GM21786 (cell line): ENCODE data around the gene TSKU.
"Not testable (repeated sequence)": the region's sequence is repeated elsewhere in the genome, so short reads cannot be mapped to it uniquely, and the experiment has no call there.

ENCODE experiments used
- ATAC-seq: cut with Tn5 transposase; IDR thresholded peaks from one replicate; pipeline ENCODE4 v1.9.1; 2021; ENCODE audit not compliant: unreplicated experiment

The TSKU gene, protein sequence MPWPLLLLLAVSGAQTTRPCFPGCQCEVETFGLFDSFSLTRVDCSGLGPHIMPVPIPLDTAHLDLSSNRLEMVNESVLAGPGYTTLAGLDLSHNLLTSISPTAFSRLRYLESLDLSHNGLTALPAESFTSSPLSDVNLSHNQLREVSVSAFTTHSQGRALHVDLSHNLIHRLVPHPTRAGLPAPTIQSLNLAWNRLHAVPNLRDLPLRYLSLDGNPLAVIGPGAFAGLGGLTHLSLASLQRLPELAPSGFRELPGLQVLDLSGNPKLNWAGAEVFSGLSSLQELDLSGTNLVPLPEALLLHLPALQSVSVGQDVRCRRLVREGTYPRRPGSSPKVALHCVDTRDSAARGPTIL

DNA sequence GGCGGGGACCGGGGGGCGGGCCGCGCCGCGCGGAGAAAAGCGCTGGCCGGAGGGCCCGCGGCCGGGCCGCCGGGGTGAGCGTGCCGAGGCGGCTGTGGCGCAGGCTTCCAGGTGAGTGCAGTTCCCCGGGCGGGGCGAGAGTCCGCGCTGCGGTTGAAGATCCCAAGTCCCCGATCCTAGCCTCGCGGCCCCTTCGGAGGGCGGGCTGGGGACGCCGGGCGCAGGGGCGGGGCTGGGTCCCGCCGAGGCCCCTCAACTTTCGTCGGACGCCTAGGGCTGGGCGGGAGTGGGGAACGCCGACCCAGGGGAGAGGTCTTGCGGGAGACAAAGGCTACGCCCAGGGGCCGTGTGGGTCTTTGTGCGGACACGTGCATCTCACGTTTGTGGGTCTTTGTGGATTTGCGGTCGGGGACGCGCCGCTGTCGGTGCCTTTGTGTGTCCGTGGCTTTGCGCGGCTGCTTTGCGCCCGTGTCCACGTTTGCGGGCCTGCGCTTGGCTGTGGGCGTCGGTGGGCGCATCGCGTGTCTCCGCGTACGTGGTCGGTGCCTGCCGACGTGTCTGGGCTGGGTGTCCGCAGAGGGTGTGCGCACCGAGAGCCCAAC, at the start of gene TSKU:
TSKU (plus strand) TSS at position 63 of the 602 bp plus-strand sequence. CDS start 12,261 bp downstream, outside the sequence.
- no peak for ATAC-seq

DNA sequence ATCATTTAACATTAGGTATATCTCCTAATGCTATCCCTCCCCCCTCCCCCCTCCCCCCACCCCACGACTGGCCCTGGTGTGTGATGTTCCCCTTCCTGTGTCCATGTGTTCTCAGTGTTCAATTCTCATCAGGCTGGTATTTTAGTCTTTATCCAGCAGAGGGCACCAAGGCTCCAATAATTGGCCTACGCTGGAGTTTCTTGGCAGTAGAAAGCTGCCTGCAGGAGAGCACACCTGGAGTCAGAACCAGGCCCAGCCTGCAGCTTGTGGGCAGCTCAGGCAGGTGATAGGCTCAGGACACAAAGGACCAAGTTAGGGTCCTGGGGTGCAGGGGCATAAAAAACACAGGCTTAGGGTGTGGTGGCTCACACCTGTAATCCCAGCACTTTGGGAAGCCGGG, 49.2 kb upstream of the TSKU start:
- not testable (repeated sequence) for ATAC-seq

DNA sequence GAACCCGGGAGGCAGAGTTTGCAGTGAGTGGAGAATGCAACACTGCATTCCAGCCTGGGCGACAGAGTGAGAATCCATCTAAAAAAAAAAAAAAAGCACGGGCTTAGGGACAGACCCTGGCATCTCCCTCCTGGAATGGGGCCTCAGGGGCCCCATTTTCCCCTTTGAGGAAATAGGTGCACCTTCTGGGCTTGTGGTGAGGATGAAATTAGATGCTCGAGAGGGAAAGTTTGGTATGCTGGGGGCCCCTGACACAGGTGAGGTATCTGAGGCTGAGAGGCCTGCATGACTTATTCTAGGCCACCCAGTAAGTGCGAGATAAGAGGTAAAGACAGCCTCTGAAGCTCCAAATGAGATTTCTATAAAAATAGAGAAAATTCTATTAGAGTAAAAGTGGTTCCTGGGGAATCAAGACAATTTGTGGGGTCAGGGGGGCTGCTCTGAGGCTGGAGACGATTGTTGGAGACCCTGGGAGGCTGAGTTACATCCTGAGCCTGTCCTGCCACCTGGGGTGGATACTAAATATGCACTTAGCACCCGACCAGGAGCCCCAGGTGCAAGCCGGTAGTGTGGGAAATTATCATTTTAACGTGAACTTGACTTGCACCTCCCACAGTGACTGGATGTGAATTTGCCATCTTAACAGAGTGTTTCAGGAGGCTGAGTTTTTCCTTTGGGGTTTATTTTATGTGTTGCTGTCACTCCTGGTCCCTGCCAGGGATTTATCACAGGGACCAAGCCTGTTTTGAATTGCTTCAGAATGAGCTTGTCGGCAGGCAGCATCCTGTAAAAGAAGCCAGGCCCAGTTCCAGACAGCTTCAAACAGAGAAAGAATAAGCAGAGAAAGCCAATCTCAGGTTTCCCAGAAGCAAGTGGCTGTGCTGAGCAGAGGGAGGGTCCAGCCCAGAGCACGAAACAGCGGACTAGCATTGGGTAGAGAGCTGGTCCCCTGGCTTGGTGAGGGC, 48.4 kb upstream of the TSKU start:
- no peak for ATAC-seq

DNA sequence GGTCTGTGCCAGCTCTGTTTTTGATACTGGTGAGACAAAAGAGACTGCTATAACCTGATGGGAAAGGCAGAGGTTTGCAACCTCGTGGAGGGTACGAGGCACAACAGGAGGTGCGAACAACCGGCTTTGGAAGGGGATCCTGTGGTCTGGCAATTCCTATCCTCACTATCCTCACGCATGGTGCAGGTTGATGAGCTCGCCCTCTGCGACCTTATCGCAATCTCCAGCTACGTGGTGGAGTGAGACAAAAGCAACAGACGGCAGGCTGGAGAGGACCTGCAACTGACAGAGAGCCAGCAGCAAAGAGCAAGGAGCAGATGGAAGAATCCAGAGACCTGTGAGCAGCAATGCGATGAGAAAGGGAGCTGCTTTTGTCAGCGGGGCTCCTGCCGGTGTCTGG, 47.3 kb upstream of the TSKU start:
- ATAC-seq, result no peak

DNA sequence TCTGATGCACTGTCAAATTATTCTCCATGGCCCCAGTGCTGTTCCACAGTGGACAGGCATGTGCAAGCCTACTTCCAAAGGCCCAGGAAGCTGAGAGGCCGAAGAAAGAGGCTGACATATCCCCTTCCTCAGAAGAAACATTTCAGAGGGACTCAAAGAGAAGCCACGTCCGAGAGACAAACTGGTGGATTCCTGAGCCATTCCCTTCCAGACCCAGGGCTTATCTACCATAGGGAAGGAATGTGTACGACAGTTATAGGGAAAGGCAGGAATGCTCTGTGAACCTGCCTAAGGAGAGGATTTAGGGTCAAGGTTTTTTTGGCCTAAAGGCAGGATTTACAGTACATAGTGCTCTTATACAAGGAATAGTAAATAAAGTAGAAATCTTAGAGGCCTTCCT, 46.9 kb upstream of the TSKU start:
- ATAC-seq, result no peak

DNA sequence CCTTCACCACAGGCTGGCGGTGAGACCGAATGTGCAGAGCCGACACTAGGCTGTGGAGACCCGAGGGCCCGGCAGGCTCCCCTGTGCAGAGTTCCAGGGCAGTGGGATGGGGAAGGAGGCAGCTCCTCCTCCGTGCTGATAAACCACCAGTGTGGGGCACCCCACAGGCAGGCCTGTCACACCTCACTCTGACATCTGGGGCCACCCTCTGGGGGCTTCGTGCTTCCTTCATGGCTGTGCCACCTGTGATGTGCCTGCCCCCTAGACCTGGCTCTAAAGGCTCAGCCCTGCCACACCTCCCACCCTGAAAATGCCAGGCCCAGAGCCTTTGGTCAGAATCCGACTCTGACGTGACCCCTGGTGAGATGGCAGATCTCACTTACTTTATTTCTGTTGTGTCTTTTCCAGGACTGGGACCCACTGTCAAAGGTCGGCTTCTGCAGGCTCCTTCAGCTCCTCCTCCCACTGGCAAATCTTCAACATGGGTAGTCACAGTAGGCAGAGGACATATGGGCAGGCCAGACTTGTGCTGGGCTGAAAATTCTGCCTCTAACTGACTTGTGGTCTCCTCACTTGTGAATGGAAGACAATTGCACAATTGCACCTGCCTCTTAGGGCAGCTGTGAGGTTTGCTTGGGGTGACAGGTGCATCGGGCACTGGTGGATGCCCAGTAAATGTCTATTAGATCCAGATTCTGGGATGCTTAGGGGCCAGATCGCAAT, 46.2 kb upstream of the TSKU start:
- ATAC-seq, result no peak

DNA sequence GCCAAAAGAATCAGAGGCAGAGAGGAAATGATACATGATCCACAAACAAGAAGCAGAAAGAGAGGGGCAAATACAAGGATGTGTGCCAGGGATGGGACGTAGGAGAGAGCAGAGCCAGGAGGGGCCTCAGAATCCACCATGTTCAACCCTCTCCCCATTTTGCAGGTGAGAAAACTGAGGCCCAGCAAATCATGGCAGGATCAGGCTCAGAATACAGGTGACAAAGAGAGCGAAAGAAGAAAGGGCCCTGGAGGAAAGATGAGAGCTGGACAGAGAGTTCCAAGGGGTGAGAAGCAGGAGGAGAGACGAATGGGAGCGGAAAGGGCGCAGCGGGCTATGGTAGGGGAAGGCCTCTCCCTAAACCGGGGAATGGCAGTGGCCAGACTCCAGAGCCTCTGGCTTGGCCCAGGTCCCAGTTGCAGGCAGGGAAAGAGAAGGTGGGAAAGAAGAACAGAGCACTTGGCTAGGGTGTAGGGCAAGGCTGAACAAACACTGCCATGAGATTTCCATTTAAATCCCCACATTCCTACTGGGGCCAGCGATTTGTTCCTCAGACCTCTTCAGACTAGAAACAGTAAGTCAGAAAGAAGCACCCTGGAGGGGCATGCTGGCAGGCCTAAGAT, 44.4 kb upstream of the TSKU start:
- ATAC-seq, result no peak

DNA sequence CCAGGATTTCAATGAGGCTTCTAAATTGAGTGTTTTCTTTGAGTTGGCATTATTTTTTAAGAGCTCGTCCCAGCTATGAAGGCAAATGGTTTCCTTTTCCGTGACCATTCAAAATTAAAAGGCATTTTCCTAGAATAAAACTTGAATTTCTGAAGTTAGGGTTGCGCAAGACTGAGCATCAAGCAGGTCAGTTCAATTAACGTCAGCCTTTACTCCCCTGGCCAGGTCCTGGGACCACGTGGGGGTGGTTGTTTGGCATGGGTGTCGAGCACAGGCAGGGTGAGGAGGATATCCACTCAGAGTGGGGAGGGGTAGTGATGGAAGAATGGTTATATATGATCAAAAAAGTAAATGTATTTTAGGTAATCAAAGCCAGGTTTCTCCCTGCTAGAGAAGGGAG, 43.4 kb upstream of the TSKU start:
- ATAC-seq, result no peak

DNA sequence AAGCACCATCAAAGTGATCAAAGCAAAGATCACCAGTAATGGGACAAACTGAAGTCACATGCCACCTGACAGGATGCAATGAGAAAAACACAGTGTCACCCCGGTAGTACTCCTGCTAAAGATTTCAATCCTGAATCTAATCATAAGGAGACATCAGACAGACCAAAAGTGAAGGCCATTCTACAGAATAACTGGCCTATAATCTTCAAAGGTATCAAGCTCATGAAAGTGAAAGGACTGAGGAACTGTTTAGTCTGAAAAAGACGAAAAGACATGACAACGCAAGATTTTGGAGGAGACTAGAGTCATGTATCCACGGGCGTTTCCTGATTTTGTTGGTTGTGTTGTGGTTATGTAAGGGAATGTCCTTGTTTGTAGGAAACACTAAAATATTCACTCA, 42.4 kb upstream of the TSKU start:
- no peak for ATAC-seq

DNA sequence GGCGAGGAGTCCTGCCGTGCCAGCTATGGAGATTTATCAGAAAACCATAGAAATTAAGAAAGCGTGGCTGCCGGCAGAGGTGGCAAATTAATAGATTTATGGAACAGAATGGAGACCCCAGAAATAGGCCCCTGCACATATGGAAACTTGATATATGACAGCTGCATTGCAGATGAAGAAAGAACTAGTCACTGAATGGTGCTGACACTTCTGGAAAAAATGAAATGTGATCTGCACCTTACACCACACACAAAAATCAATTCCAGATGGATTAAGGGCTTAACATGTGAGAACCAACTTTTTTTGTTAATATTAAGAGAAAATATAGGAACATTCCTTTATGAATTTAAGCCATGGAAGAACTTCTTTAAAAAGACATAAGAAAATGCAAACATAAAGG, 40.3 kb upstream of the TSKU start:
- ATAC-seq, result no peak

DNA sequence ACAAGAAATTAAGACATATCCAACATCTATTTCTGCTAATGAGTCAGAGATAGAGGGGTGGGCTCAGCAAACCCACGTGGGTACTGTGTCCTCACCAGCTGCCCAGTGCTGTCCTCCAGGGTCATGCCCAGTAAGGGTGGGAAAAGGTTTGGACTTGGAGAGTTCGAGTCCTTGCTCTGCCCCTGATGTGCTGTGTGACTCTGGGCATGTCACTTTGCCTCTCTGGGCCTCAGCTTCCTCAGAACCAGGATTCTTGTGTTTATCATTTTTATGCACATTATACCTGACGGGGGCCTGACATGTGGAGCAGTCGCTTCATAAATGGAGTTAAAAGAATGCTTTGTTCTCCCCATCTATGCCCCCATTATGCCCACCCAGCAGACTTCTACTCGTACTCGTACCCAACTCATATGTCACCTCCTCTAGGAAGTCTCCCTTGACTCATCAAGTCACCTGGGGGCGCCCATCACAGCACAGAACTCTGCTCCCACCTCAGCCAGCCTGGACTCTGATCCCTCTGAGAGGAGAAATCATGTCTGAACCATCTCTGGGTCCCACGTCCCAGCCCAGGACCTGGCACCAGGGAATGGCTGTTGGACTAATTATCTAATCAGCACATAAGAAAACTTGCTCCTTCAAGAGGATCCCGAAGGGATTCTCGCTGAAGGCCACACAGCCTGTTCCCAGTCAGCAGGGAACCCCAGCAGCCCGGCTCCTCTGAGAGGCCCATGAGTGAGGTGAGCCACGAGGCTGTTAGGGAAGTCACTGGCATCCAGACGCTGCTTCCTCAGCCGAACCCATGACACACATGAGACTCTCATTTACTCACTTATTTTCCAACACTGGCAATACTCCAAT, 38.7 kb upstream of the TSKU start:
- ATAC-seq, result no peak

DNA sequence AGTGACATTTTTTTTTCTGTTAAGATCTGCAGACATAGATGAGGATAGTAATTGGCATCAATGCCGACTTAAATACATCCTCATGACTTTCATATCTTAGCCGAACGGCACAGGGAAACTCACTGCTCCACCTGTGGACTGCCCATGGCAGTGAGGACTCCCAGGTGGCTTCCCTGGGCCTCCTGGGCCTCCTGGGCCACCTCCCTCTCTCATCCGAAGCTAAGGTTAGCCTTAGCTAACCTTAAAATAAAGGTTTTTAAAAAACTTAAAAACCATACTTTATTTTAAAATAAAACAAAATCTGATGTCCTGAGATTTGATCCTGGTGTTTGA, 38.1 kb upstream of the TSKU start:
- no peak for ATAC-seq

DNA sequence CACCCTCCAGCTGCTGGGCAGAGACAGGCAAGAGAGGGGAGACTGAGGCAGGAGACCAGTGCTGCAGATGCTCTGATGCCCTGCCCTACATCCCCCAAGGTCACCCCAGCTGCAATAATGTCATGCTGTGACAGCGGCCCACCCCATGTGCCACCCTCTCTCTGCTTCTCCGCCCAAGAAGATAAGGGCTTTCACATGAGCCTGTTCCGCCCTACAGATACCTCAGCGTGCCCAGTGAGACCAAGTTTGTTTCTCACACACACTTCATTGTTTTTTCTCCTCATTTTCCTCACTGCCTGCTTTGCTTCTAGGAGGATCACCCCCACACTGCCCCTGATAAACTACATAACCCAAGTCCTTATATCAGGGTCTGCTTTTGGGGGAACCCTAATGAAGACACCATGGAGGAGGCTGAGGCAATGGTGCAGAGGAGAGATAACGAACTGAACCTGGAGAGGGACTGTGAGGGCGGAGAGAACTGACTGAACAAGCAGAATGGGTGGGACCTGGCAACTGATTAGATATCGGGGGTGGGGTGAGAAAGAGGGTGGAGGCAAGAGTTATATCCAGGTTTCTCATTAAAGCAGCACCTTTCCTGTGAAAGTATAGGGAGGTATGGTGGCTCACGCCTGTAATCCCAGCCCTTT, 37.5 kb upstream of the TSKU start:
- no peak for ATAC-seq

DNA sequence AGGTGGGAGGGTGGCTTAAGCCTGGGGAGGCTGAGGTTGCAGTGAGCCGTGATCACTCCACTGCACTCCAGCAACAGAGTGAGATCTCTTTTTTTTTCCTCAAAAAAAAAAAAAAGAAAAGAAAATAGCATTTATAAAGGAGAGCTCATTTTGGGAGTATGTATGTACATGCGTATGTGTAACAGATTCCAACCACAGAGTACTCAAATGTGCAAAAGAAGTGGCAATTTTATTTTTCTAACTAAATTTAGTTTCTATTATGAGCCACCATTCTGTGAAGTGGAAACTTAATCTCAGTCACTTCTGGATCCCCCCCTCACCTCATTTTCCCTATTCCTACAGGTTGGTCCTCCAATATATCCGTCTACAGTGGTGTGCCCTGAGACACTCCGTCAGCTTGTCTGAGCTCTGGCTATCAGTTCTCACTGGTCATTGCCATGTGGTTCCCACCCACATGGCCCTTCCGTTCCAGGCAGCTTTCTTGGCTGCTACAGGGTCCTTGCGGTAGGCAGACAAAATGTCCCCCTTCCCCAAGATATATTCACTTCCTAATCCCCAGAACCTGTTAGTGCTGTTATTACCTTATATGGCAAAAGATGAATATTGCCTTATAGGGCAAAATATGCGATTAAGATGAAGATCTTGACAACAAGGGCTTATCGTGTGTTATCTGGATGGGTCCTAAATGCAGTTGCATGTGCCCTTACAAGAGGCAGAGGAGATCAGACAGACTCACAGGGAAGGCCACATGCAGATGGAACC, 35.8 kb upstream of the TSKU start:
- ATAC-seq, result no peak

DNA sequence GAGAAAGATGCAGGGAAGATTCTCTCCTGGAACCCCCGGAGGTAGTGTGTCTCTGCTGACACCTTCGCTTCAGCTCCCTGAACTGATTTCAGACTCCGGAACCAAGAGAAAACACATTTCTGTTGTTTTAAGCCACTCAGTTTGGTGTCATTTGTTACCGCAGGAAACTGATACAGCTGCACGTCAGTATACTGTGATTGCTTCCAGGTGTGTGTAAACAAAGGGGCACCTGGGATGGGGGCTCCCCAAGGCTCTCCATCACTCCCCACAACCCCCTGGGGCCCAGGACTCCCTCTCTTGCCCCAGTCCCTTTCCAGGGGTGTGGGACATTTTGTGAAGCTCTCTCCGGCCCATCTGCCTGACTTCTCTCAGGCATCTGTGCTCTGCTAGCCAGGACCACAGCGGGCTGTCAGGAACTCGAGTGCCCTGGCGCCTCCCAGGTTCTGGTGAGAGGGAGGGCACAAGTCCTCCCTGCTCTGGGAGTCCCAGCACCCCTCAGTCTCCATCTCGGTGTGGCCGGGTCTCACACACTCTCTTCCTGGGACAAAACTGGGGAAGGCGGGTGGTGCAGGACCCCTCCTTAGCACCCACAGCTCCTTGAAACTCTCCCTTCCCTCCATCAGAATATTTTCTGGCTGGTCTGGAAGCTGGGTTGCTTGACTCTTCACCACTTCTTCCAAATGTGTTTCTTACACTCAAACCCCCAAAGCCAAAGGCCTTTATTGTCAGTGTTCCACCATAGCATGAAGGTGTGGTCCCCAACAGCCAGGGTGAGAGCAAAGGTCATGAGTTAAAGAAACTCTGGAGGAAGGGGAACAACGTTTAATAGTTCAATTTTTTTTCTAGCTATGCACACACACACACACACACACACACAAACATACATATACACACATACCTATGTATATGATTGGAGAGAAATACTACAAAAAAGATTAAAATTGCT, 35.0 kb upstream of the TSKU start:
- ATAC-seq, result no peak

DNA sequence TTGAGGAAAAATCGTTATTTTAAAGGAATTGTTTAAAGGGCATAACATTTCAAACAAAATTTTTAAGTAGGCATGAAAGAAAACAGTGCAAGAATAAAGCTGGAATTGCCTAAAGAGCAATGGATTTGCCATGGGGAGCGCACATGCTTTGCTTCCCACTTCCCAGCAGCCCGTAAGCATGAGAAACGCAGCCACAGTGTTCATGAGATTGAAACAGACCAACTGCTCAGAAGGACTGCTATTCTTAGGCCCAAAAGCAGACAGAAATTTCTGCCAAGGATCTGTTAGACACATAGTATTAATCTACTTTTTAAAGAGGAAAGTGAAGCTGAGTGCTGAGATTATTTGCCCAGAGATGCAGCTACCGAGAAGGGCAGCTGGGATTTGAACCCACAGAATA, 34.2 kb upstream of the TSKU start:
- ATAC-seq, result no peak

DNA sequence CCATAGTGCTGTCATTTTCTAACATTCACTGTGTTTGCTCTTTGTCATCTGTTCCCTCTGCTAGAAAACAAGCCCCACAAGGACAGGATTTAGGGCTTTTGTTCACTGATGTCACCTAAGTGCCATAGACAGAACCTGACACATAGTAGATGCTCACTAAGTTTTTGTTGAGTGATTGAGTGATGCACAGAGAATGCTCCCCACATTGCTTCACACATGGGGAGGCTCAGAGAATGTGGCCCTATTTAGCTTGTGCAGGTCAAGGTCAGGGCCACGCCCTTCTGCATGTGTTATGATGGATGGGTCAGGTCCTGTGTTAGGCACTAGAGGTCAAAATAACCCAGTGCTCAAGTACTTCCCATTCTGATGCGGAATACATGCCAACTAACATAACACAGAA, 33.1 kb upstream of the TSKU start:
- no peak for ATAC-seq
